Liver (tissue), 3 donors: ENCODE data around the gene GNG7.

ENCODE experiments used
- CTCF ChIP-seq: fragments of 150-350 bp; IDR thresholded peaks from 2 replicates; pipeline ENCODE4 v1.5.1; 2017; ENCODE audit warnings: improper control_type of control experiment, low read depth, low read length; ENCODE audit not compliant: missing input control
- GABPA ChIP-seq, 2 donors: IDR thresholded peaks in 1 of 2; conservative IDR thresholded peaks in 1 of 2; 2 replicates each; pipeline ENCODE4 v1.6.1; 2016; ENCODE audit warnings: antibody characterized with exemption in 2 of 2, mild to moderate bottlenecking in 1 of 2, moderate library complexity in 1 of 2
- REST ChIP-seq: IDR thresholded peaks from 2 replicates; pipeline ENCODE4 v1.6.1; 2016; ENCODE audit warnings: antibody characterized with exemption, mild to moderate bottlenecking
- SP1 ChIP-seq: IDR thresholded peaks from 2 replicates; pipeline ENCODE4 v1.6.1; 2018; ENCODE audit warnings: antibody characterized with exemption, mild to moderate bottlenecking
- donor health status: healthy.
- donor health status: healthy.

GRCh38 chr19:2546128-2547032 is 156.1 kb downstream of the GNG7 start:
- TF ChIP-seq CTCF: no peak
- TF ChIP-seq GABPA (IDR thresholded peaks at IDR 0.05 in 1 of 2, conservative IDR thresholded peaks at IDR 0.05 in 1 of 2): no peak
- TF ChIP-seq REST: peak; percentile 22
- peak; percentile 85 for TF ChIP-seq SP1
